GM13977 (cell line): Measurements from ENCODE around the gene CD37.
A peak's percentile ranks its signal among the peaks of the same experiment; 100 is the strongest.

Source experiments
- DNase-seq: peaks from one replicate; pipeline ENCODE4 v3.0.0; 2012; ENCODE audit warnings: low spot score
- in situ Hi-C: fragments of 300-500 bp; cut with MboI; formaldehyde crosslinking; loops from one replicate; pipeline ENCODE4 v1.12.0; 2022; ENCODE audit warnings: low sequenced_read_pairs, low pct_unique_long_range_greater_than_20kb, mixed read lengths, inconsistent platforms; ENCODE audit not compliant: unreplicated experiment
- TF ChIP-seq, protein P1 (sequence below): IDR thresholded peaks from 2 replicates; pipeline ENCODE4 v1.5.1; 2012; ENCODE audit warnings: mild to moderate bottlenecking, control low read depth; ENCODE audit not compliant: insufficient read depth; ENCODE audit errors: extremely low read depth, missing control alignments

CD37 gene

DNA sequence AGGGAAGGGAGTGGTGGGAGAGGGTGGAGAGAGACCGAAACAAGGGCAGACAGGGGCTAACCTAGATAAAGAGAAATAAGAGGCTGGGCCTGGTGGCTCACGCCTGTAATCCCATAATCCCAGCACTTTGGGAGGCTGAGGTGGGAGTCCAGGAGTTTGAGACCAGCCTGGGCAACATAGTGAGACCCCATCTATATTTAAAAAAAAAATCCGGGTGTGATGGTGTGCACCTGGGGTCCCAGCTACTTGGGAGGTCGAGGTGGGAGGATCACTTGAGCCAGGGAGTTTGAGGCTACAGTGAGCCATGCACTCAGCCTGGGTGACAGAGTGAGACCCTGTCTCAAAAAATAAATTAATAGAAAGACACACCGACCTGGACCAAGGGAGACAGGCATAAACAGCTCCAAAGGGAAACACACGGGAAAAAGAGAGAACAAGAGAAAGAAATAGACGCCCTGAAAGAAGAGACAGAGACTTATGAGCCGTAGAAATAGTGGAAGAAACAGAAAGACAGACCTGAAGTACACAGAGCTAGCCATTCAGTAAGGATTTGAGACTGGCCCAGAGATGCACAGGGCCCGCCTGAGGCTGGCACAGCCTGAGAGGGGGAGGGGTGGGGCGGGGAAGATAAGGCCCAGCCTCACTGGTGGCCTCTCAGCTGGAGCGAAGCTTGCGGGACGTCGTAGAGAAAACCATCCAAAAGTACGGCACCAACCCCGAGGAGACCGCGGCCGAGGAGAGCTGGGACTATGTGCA lies 2.2 kb downstream of the CD37 start:
- TF ChIP-seq, protein P1, sequence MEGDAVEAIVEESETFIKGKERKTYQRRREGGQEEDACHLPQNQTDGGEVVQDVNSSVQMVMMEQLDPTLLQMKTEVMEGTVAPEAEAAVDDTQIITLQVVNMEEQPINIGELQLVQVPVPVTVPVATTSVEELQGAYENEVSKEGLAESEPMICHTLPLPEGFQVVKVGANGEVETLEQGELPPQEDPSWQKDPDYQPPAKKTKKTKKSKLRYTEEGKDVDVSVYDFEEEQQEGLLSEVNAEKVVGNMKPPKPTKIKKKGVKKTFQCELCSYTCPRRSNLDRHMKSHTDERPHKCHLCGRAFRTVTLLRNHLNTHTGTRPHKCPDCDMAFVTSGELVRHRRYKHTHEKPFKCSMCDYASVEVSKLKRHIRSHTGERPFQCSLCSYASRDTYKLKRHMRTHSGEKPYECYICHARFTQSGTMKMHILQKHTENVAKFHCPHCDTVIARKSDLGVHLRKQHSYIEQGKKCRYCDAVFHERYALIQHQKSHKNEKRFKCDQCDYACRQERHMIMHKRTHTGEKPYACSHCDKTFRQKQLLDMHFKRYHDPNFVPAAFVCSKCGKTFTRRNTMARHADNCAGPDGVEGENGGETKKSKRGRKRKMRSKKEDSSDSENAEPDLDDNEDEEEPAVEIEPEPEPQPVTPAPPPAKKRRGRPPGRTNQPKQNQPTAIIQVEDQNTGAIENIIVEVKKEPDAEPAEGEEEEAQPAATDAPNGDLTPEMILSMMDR, result no peak
- in situ Hi-C loops, result no loop called here
- DNase-seq, result no peak

DNA sequence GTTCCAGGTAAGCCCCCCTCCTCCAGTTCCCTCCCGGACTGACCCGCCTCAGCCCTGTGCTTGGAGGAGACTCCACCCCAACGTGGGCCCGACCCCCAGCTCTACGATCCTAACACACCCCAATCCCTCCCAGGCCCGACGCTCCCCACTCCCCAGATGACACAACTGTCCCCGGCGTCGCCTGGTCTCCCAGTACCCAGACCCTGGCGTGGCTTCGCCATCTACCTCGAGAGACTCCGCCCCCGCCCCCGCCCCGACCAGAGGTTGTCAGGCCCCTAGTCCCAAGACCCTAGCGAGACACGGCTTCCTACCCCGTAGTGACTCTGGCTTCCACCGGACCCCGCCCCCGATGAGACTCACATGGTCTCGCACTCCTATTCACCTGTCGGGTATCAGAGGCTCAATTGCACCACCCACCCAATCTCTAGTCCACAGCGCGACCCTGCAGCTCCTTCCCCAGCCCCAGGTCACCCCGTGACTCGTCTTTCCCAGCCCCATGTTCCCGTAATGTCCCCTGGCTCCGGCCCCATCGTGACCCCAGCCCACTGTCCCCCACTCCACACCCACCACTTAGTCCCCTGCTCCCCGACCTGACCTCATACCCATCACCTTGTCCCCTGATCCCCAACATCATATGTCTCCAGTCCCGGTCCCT lies 2.9 kb downstream of the CD37 start:
- in situ Hi-C loops, result no loop called here
- TF ChIP-seq, protein P1, result no peak
- DNase-seq, result no peak

DNA sequence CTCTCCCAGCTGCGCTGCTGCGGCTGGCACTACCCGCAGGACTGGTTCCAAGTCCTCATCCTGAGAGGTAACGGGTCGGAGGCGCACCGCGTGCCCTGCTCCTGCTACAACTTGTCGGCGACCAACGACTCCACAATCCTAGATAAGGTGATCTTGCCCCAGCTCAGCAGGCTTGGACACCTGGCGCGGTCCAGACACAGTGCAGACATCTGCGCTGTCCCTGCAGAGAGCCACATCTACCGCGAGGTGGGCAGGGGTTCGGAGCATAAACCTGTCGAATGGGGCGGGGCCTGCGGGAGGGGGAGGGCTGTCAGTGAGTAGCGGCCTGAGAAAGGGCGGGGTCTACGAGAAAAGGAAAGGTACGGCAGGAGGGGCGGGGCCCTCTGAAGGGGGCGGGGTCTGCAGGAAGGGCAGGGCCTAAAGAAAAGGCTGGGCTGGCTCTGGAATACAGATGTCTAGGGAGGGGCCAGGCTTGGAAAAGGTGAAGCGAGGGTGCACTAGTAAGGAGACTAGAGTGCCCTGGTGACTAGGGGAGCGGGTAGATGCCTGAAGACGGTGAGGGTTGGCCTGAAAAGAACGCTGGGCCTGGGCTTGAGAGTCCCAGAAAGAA lies 3.6 kb downstream of the CD37 start:
- DNase-seq, result peak; percentile 17
- in situ Hi-C loops, result no loop called here
- TF ChIP-seq, protein P1, result no peak

DNA sequence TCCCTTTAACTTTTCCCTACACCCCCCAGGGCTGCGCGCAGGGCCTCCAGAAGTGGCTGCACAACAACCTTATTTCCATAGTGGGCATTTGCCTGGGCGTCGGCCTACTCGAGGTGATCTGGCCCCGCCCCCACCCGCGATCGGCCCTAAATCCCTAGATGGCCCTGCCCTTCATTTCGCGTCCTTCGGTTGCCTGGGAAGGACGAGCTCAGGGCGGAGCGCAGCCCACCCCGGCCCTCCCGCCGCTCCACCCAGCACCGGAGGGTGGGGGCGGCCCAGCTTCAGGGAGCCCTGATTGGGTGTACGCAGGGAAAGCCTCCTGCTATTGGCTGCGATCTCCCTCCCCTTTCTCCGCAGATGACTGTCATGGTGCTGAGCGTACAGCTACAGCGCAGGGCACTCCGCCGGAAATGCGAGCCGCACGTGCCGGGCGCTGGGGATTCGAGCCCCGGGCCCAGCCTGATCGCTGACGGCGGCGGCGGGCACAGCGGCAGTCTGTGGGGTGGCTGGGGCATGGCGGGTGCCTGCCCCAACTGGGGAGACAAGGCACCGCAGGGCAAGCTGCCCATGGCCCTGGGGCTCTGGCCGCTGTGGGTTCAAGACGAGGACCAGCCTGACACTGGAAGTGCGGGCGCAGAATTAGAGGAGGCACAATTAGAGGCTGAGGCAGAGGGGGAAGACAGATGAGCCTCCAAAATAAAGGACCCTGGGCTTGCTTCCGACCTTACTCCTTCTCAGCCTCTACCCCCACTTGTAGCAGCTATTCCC lies 4.3 kb downstream of the CD37 start:
- peak; percentile 12 for DNase-seq
- TF ChIP-seq, protein P1, result no peak
- in situ Hi-C loops, result no loop called here

DNA sequence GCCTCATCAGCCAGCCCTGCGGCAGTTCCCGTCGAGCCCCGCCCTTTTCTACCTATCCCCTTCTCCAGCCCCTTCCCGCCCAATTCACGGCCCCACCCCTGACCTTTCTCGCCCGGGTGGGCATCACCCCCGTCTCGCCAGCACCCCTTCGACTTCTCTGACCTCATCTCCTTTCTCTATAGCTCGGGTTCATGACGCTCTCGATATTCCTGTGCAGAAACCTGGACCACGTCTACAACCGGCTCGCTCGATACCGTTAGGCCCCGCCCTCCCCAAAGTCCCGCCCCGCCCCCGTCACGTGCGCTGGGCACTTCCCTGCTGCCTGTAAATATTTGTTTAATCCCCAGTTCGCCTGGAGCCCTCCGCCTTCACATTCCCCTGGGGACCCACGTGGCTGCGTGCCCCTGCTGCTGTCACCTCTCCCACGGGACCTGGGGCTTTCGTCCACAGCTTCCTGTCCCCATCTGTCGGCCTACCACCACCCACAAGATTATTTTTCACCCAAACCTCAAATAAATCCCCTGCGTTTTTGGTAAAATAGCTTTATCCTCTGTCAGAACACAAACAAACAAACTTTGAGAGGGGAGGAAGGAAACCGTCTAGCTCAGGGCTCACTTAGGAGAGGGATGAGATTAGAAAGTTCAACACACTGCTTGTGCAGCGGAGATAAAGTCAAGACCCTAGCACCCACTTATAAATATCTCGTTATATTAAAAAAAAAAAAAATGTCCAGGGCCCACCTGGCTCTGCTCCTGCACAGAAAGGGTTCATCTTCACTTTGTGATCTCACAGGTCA lies 5.1 kb downstream of the CD37 start:
- peak; percentile 96 for DNase-seq
- TF ChIP-seq, protein P1, result no peak
- in situ Hi-C loops, result no loop called here
